NCI-H1930 (cell line): ENCODE measurements around the gene ZRANB1.

Source experiments
- DNase-seq, 2 experiments: peaks; one replicate each; lab custom pipeline; 2025; lab: John Stamatoyannopoulos, UW

ZRANB1 gene

DNA sequence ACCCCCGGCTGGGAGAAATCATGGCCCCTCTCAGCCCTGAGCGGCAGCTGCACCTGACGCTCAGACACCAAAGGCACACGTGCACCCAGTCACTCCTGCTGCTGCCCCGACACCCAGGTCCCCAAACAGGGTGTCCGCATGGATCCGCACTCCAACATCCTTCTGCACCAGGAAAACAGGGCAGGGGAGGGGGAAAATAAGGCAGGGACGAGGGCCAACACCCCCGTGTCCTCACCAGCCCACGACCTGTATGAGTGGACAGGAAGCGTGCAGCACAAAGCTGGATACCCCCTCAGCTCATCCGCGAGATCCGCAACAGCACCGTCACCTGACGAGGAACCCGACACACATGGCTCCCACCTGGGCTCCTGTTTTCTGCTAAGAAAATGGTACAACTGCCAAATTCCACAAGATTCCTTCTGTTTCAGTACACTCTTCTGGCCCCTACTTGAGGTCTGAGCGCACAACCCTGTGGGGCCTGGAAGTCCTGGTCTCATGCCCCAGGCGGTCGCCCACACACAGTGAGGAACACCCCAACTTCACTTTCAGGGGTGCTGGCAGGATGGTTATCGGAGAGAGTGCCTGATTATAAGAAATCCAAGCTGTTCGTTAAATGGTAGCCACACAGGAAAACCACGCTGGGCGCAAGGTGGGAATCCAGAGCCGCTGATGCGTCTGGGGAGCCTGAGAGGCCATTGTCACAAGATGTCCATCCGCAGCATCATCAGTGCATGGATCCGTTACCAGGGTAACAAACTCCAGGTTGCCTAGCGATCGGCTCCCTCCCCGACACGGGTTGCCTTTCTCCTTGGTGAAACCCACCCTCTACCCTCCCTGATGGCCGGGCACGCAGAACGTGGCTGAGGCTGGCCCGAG, 63.6 kb downstream of the ZRANB1 start:
- no peak for DNase-seq

GRCh38 chr10:125006188-125006680, 64.3 kb downstream of the ZRANB1 start:
- DNase-seq = no peak

- no peak for DNase-seq
Measured at GRCh38 chr10:125006921-125007426, 65.1 kb downstream of the ZRANB1 start.

- DNase-seq = no peak
Measured at GRCh38 chr10:125007436-125007835, 65.5 kb downstream of the ZRANB1 start.

GRCh38 chr10:125008689-125009638, 67.0 kb downstream of the ZRANB1 start:
- DNase-seq = no peak

DNA sequence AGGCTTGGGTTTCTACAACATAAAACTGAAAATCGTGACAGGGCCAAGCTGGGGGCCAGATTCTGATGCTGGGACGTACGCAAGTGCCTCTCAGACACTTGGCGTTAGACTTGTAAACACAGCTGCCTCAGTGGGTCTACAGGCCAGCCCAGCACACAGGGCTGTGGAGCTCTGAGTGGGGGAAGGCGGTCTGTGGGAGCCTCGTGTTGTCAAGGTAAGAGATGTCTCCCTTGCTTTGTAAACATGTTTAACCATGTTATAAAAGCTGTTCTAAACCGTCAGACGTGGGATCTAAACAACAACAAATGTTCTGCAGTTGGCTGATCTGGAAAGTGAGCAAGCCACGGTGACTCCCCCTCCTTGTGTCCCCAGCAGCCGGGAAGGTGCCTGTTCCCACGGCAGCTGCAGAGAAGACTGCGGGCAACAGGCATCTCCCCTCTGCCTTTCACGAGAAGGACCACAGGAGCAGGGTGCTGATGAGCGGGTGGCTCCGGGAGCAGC, 67.8 kb downstream of the ZRANB1 start:
- DNase-seq = no peak

- DNase-seq = no peak
Measured at GRCh38 chr10:125010362-125010761, 68.4 kb downstream of the ZRANB1 start.

DNA sequence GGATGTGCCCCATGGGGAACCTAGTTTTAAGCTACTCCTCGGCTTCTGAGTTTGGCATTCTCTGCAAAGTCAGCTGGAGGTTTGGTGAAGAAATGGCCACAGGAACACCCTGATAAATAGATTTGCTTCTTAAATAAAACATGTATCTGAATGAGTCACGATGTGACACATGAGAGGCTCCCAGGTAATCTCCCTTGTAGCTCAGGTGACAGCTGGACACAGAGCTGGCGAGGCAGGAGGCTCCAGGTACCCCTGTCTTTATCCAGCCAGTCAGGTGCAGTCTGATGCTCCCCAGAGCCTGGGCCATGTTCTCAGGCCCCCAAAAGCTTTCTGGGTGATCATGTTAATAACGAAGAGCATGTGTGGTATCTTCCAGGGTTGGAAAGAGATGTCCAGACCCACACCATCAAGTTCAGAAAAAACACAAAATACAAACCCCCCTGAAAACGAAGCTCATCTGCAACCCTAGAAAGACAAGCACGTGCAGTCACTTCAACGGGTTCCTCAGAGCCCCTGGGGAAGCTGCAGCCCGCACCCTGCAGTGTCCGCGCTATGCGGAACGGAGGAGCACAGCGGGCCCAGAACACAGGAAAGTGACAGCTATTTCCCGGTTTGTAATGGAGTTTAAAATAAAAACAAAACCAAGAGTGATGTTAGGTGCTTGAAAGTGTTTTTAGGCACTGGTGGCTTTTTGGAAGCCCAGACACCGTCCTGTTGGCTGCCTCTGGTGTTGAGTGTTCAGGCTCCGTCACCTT, 69.4 kb downstream of the ZRANB1 start:
- DNase-seq = no peak

DNA sequence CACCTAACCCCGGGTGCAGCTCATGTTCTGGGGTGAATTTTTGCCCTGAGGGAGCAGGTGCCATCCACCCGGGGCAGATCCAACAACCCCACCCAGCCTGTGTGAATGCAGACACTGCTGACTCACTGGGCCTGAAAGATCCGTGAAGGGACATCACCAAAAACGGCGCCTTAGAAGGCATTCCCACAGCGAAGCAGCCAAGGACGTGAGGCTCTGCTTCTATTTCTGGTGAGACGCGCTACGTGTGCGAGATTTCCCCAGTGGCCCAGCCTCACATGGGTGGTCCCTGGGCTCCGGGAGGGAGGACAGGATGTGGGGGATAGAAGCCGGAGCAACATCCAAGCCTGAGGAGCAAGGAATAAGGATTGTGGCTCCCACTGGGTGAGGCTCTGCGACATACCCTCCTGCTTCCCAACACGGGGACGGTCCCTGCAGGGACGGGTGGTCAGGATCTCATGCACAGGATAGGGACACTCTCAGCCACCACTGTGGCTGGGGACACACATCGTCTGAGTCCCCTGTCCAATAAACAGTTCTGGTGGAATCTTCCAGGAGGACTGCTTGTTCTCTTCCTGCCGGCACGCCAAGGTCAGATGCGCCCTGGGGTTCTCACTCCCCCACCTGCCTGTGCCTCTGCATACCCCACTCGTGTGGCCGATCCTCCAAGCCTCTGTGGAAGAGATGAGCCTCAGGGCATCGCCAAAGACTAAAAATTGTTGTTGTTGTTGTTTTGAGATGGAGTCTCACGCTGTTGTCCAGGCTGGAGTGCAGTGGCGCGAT, 70.2 kb downstream of the ZRANB1 start:
- DNase-seq = no peak

GRCh38 chr10:125012851-125013528, 71.1 kb downstream of the ZRANB1 start:
- DNase-seq = no peak

GRCh38 chr10:125013529-125013872, 71.6 kb downstream of the ZRANB1 start:
- no peak for DNase-seq

DNA sequence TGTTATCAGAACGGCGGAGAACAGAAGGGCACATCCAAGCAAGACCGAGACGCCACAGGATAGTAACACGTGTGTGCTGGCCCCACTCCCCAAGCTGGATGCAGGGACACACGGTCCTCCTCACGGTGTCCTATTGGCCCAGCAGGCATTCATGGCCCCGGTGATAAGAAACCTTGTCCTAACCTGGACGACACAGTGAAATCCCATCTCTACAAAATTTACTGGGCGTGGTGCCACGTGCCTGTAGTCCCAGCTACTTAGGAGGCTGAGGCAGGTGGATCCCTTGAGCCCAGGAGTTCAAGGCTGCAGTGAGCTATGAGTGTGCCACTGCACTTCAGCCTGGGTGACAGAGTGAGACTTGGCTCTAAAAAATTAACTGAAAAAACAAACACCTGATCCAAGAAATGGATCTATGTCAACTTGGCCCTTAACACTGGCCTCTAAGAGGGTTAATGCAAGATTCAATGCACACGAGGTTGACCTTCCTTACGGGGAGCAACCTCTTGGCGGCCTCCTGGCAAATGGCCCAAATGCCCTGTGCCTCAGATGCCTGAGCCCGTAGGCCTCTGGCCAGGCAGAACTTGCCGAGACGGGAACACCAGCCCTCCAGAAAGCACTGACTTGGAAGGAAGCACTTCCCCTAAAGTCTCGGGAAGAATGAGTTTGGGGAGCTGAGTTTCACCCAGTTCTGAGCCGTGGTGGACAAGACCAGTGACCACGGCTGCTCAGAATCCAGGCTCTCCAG, 72.3 kb downstream of the ZRANB1 start:
- DNase-seq = no peak

DNA sequence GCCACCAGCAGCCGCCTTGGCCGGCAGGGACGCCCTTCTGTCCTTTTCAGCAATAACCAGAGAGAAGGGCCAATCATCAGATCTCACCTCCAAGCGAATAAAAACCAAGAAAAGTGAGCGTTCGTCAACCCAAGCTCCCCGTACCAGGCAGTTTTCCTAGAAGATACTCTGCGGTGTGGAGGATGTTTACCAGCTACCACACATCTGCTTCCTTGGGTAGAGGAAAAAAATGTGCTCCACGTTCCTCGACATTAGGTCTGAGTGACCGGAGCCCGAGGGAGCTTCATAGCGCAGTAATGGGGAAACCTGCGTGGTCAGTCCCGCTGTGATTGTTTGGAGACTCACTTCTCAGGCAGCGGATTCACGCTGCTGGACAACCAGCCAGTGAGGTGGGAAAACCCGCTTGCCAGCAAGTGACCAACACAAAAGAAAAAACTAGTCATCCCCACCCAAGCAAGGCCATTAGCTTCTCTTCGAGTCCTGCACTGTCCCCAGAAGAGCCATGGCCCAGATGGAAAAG, 73.0 kb downstream of the ZRANB1 start:
- DNase-seq = no peak

DNA sequence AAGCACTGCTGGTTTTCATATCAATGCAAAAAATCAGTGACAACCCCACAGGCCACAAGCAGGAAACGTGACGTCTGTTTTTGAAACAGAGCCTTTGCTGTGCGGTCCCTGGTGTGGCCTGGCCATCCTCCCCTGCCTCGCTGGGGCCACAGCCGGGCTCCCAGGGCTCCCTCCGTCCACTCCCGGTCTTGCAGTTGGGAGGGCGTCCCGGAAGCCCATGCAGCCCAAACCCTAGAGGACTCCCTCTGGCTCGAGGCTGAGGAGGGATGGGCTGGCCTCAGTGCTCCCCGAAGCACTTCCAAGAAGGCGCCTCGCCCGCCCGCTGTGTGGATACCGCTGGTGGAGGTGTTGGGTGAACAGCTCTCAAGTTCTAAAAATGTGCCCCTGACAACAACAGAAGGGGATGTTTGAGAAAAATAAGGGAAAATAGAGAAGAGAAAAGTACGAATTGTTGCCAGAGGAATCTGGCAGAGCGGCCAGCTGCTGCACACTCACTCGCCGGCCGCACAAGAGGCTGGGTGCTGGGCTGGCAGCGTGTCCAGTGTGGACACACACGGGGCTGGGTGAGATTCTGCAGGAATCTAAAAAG, 73.5 kb downstream of the ZRANB1 start:
- no peak for DNase-seq

DNA sequence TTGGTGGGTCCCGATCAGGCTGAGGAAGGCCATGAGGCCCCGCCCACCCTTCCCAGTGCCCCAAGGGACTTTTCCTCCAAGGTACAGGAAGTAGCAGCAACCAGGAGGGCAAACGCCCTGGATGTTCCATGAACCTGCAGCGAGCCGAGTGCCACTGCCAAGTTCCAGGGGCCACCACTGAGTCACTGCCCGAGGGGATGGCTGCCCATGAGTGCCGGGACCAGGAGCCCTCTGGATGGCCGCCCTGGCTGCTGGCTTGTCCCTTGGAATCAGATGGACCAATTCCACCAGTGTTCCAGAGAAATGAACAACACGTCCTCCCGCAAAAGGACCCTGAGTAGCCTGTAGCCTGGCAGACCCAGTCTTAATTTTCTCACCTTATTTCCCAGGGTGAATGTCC, 74.2 kb downstream of the ZRANB1 start:
- no peak for DNase-seq

GRCh38 chr10:125016611-125017202, 74.8 kb downstream of the ZRANB1 start:
- DNase-seq = no peak

GRCh38 chr10:125017547-125018298, 75.8 kb downstream of the ZRANB1 start:
- no peak for DNase-seq
